Activated T-cell treated with anti-CD3 and anti-CD28 coated beads for 1 hour (primary cell): ENCODE results near the gene SLC25A44.

Experiments used
- DNase-seq: peaks from one replicate; pipeline ENCODE4 v3.0.0-alpha.2; 2020; ENCODE audit warnings: low read depth

SLC25A44 gene, protein sequence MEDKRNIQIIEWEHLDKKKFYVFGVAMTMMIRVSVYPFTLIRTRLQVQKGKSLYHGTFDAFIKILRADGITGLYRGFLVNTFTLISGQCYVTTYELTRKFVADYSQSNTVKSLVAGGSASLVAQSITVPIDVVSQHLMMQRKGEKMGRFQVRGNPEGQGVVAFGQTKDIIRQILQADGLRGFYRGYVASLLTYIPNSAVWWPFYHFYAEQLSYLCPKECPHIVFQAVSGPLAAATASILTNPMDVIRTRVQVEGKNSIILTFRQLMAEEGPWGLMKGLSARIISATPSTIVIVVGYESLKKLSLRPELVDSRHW

DNA sequence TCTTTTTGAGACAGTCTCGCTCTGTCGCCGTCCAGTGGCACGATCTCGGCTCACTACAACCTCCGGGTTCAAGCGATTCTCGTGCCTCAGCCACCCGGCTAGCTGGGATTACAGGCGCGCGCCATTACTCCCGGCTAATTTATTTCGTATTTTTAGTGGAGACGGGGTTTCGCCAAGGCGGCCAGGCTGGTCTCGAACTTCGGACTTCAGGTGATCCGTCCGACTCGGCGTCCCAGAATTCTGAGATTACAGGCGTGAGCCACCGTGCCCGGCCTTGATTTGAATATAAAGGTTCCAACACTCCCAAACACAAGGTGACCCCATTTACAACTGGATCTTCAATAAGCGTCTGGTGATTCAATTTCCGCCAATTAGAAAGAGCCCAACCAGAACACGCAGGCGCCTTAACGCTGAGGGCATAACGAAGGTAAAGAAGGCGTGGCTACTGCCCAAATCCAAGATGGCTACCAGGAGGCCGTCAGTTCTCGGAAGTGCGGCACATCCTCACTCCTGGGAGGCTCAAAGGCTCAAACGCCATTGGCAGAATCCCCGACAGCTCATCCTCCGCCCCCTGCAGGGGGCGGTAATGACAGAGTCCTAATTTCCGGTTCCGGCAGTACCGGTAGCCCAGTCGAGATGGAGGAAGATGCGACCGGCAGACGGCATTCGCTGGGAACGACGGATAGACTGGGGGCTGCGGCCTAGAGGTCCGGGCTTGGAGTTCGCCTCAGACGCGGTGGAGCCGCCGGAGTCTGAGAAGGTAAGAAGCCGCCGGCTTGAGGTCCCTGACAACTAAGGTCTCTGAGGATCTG is at the start of gene SLC25A44:
SLC25A44 (plus strand) TSS at position 617 of the 812 bp plus-strand sequence. CDS start 5,744 bp downstream, outside the sequence.
- DNase-seq: peak; percentile 93

DNA sequence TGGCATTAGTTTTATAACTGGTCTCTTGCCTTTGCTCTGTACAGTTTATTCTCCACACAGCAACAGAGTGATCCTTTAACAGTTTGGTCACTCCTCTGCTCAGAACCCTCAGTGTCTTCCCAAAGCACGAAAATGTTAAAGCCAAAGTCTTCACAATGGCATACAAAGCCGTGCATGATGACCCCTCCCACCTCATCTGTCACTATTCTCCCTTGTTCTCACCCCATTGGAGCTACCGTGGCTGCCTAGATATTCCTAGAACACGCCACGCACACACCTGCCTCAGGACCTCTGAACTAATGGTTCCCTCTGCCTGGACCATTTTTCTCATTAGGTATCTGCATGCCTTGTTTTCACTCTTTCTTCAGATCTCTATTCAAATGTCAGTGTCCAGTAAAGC is 49.2 kb upstream of the SLC25A44 start:
- DNase-seq: no peak

DNA sequence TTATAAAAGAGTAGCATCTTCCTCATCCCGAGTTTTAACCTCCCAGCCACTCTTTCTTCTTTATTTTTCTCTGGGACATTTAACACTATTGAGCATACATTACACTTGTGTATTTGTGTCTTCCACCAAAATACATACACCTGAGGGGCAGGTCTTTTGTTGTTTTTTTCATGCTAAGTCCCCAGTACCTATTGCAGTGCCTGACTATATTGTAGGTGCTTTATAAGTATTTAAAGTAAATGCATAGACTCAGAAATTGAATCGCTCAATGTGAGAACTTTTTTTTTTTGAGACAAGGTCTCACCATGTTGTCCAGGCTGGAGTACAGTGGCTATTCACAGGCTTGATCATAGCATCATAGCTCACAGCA is 48.3 kb upstream of the SLC25A44 start:
- DNase-seq: no peak

- peak; percentile 19 for DNase-seq
These were observed 47.7 kb upstream of the SLC25A44 start for GRCh38 chr1:156146020-156146768.

DNA sequence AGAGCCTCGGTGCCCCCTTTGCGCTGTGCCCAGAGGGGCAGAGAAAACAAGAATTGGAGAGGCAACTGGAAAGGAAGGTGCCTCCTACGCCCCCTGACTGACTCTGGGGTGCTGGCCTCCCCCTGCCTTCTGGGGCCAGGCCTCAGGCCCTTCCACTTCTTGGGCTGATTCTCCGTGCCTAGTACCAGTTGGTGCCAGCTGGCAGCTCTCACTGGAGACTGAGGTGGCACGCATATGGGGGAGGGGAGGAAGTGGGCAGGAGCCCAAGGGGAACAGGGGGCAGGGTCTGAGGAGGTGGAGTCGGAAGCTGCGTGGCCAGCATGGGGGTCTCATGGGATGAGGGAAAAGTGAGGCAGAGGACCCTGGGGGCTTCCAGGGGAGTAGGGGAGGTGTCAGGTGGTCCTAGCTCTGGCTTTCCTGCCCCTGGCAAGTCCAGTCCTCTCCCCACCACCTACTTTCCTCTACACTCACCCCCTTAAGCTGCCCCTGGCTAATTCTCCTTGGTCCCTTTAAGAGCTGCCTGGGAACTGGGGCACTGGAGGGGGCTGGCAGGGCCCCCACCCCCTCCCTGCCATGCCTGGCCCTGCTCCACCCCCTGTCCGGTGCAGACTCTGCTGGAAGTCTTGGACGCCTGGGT is 47.0 kb upstream of the SLC25A44 start:
- DNase-seq: no peak

GRCh38 chr1:156148216-156148615 is 45.7 kb upstream of the SLC25A44 start:
- no peak for DNase-seq

GRCh38 chr1:156149374-156150332 is 44.3 kb upstream of the SLC25A44 start:
- DNase-seq: no peak

DNA sequence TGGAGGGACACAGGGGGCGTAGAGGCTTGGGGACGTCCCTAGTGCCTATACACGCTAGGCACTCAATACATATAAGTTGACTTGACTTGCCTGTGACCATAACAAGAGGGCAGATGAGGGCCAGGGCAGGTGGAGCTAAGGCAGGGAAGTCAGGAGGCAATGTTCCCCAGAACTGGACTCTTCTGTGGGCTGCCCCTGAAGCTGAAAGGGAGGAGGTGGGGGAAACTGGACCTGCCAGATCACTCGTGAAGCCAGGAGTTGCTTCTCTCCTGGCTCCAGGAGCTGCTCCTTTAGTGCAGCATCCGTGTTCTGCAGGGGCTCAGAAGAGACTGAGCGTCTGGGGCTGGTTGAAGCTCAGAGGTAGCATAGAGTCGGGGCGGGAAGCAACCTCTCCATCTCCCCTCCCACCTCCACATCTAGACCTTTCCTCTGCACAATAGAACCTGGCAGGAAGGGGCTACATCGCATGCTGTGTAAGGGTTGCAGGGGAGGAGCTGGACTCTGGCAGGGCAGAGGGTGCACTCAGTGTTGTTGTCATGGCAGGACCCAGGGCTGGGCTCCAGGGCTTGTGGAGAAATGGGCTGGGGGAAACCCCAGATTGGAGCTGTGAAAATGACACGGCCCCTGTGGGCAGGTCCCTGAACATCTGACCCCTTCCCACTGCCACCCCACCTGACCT is 43.4 kb upstream of the SLC25A44 start:
- DNase-seq: no peak

GRCh38 chr1:156151093-156151688 is 42.7 kb upstream of the SLC25A44 start:
- no peak for DNase-seq

DNA sequence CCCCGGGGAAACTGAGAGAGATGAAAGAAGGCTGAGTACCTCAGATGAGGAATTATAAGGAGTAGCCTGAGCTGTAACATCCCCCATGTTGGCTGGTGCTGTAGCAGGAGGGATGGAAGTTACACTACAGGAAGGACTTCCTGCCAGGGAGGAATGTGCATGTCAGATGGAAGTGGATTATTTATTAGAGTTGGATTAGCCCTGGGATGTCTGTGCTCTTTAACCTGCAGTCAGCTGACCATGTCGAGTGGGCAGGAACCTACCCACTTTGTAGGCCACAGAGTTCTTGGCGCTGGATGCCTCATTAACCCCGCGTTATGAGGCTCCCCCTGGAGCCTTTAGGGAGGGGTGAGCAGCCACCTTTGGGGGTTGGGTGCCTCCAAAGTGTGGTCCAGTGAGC is 41.3 kb upstream of the SLC25A44 start:
- no peak for DNase-seq

DNA sequence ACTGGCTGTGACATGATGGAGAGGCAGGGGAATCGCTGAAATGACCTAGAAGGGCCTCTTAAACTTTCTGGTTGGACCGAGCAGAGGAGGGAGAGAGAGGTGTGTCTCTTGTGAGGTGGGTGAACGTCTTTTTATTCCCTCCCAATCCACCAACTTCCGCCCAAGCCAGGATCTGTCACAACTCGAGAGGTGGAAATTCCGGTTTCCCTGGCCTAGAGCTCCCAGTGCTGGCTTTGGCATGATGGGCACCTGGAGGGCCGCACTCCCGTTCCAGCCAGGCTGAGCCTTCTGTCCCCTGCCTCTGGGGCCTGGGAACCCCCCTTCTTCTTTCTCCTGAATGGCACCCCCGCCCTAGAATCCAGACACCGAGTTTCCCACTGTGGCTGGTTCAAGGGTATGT is 40.5 kb upstream of the SLC25A44 start, which contains the start of gene SEMA4A:
SEMA4A (plus strand) TSS at position 224 of the 400 bp plus-strand sequence. CDS start 994 bp downstream, outside the sequence.
- DNase-seq: no peak

GRCh38 chr1:156154317-156154749 is 39.6 kb upstream of the SLC25A44 start:
- DNase-seq: no peak

DNA sequence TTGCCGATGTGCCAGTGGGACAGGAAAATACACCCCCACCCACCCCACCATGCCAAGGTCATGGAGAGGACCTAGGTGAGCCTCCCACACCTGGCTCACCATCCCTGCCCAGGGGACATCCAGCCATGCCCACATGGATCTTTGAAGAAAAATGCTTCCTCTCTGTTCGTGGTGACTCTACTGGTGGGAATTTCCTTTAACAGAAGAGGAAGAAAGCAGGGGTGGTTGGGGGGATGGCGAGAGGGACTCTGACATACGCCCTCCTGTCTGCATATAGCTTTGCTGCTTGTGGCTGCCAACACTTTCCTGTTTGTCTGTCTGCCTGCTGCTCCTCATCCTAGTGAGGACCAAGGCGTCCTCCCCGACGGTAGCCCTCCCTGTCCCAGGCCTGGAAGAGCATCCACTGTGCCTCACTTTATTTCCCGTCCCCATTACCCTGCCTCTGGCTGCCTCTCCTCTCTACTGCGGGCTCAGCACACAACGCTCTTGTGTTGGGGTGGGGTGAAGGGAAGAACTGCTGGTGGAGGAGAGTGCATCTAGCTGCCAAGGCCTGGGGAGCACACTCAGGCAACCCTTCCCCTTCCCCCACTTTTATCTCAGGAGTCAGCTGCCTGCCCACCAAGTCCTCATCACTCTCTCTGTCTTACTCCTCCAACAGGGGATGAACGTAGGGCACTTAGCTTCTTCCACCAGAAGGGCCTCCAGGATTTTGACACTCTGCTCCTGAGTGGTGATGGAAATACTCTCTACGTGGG is 38.0 kb upstream of the SLC25A44 start:
- no peak for DNase-seq

DNA sequence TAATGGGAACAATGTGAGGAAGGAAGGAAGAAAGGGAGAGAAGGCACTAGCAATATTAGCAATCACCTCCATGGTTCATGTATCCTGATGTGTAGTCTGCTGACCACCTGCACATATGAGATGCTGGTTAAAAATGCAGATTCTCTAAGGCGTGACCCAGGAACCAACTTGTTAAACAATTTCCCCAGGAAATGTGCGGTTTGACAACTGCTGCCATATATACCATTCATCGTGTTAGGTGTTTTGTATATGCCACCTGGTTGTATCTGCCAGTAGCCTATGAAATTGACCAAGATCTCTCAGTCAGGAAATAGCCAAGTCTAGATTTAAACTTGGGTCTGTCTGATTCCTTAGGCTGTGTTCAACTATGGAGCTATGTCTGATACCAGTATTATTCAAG is 36.4 kb upstream of the SLC25A44 start:
- DNase-seq: no peak

GRCh38 chr1:156157966-156158365 is 35.9 kb upstream of the SLC25A44 start:
- no peak for DNase-seq

GRCh38 chr1:156160000-156160742 is 33.7 kb upstream of the SLC25A44 start:
- DNase-seq: no peak

DNA sequence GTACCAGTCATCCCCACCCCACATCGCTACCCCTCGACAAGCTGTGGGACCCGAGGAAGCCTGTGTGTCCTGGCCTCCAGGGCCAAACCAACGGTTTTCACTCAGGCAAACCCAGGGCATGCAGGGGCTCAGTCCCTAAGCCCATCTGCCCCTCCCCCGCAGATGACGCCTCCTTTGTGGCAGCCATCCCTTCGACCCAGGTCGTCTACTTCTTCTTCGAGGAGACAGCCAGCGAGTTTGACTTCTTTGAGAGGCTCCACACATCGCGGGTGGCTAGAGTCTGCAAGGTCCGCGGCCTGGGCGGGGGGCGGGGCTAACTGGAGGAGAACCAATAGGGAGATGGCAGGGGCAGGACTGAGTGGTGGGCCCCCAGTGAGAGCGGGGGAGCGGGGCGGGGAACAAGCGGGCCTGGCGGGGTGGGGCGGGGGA is 33.1 kb upstream of the SLC25A44 start:
- DNase-seq: peak; percentile 54

- DNase-seq: no peak
These were observed 31.4 kb upstream of the SLC25A44 start for GRCh38 chr1:156162430-156163037.
